Mesenchymal stem cell (in vitro differentiated cells and primary cell): ENCODE data around the gene TIAM2.
A peak's percentile ranks its signal among the peaks of the same experiment; 100 is the strongest.

Source experiments
- DNase-seq: peaks from one replicate; pipeline ENCODE4 v3.0.0-alpha.2; 2013
- H2AFZ ChIP-seq: one replicate; pipeline ENCODE4 v1.6.1; 2013; ENCODE audit warnings: low read depth, mild to moderate bottlenecking, control low read depth, inconsistent platforms, low read length, moderate library complexity
- H2AK5ac ChIP-seq: 2 replicates; pipeline ENCODE4 v1.6.1; 2013; ENCODE audit warnings: low read length, moderate library complexity, mild to moderate bottlenecking, inconsistent platforms; ENCODE audit not compliant: severe bottlenecking
- H2BK120ac ChIP-seq: one replicate; pipeline ENCODE4 v1.6.1; 2013; ENCODE audit warnings: low read depth, mild to moderate bottlenecking, inconsistent platforms, low read length, moderate library complexity
- H2BK12ac ChIP-seq, 2 experiments: one replicate each; pipeline ENCODE4 v1.6.1; 2013; ENCODE audit warnings: inconsistent platforms in 2 of 2, low read length in 2 of 2, mild to moderate bottlenecking in 2 of 2, moderate library complexity in 2 of 2, control low read depth in 1 of 2
- H2BK15ac ChIP-seq: one replicate; pipeline ENCODE4 v1.6.1; 2013; ENCODE audit warnings: mild to moderate bottlenecking, low read depth, inconsistent platforms; ENCODE audit not compliant: poor library complexity, severe bottlenecking
- H2BK5ac ChIP-seq: 2 replicates; pipeline ENCODE4 v1.6.1; 2013; ENCODE audit warnings: low read depth, mild to moderate bottlenecking, low read length, control low read depth, inconsistent platforms; ENCODE audit not compliant: poor library complexity, severe bottlenecking
- H3K14ac ChIP-seq, 2 experiments: one replicate each; pipeline ENCODE4 v1.6.1; 2013; ENCODE audit warnings: inconsistent platforms in 2 of 2, low read length in 2 of 2, control low read depth in 1 of 2, mild to moderate bottlenecking in 1 of 2, moderate library complexity in 1 of 2
- H3K18ac ChIP-seq, 2 experiments: one replicate each; pipeline ENCODE4 v1.6.1; 2013; ENCODE audit warnings: inconsistent platforms in 2 of 2, low read length in 2 of 2, control low read depth in 1 of 2, low read depth in 1 of 2, mild to moderate bottlenecking in 1 of 2
- H3K23ac ChIP-seq, 2 experiments: one replicate each; pipeline ENCODE4 v1.6.1; 2013; ENCODE audit warnings: inconsistent platforms in 2 of 2, low read length in 2 of 2, mild to moderate bottlenecking in 2 of 2, moderate library complexity in 2 of 2, control low read depth in 1 of 2
- H3K27ac ChIP-seq: 2 replicates; pipeline ENCODE4 v1.5.1; 2013; ENCODE audit warnings: mild to moderate bottlenecking, moderate library complexity, low read length, control low read depth, inconsistent platforms; ENCODE audit not compliant: poor library complexity, severe bottlenecking
- H3K27me3 ChIP-seq, 2 experiments: 2 replicates each; pipeline versions ENCODE4 v1.6.1 to v1.7.0; 2013; ENCODE audit warnings: low read length in 2 of 2, mild to moderate bottlenecking in 2 of 2, moderate library complexity in 2 of 2, control low read depth in 1 of 2, inconsistent platforms in 1 of 2; ENCODE audit not compliant: control insufficient read depth in 1 of 2, insufficient read depth in 1 of 2
- H3K36me3 ChIP-seq, 2 experiments: 2 replicates each; pipeline versions ENCODE4 v1.6.1 to v1.7.0; 2013; ENCODE audit warnings: low read length in 2 of 2, control low read depth in 1 of 2, inconsistent platforms in 1 of 2, low read depth in 1 of 2, mild to moderate bottlenecking in 1 of 2; ENCODE audit not compliant: insufficient read depth in 2 of 2, control insufficient read depth in 1 of 2
- H3K4ac ChIP-seq, 2 experiments: one replicate each; pipeline ENCODE4 v1.6.1; 2013; ENCODE audit warnings: inconsistent platforms in 2 of 2, low read length in 2 of 2, mild to moderate bottlenecking in 2 of 2, moderate library complexity in 2 of 2, control low read depth in 1 of 2, low read depth in 1 of 2
- H3K4me1 ChIP-seq: 2 replicates; pipeline ENCODE4 v1.6.1; 2013; ENCODE audit warnings: low read depth, low read length, control low read depth; ENCODE audit not compliant: control insufficient read depth, insufficient read depth
- H3K4me2 ChIP-seq: 2 replicates; pipeline ENCODE4 v1.6.1; 2013; ENCODE audit warnings: low read length, mild to moderate bottlenecking, inconsistent platforms; ENCODE audit not compliant: poor library complexity, severe bottlenecking
- H3K4me3 ChIP-seq, 2 experiments: 2 replicates each; pipeline versions ENCODE4 v1.5.1 to v1.7.0; 2013; ENCODE audit warnings: low read length in 2 of 2, mild to moderate bottlenecking in 2 of 2, control low read depth in 1 of 2, low read depth in 1 of 2; ENCODE audit not compliant: insufficient read depth in 1 of 2
- H3K79me1 ChIP-seq: replicated peaks from 2 replicates; pipeline ENCODE4 v1.6.1; 2013; ENCODE audit warnings: mild to moderate bottlenecking, control low read depth, low read length, inconsistent platforms; ENCODE audit not compliant: poor library complexity, severe bottlenecking
- H3K9ac ChIP-seq: 2 replicates; pipeline ENCODE4 v1.7.0; 2013; ENCODE audit warnings: mild to moderate bottlenecking, low read length, moderate library complexity
- H3K9me3 ChIP-seq: 2 replicates; pipeline ENCODE4 v1.7.0; 2013; ENCODE audit warnings: mild to moderate bottlenecking, low read length; ENCODE audit not compliant: control insufficient read depth
- H4K8ac ChIP-seq: one replicate; pipeline ENCODE4 v1.6.1; 2013; ENCODE audit warnings: inconsistent platforms, mild to moderate bottlenecking, low read length, moderate library complexity
- H4K91ac ChIP-seq: one replicate; pipeline ENCODE4 v1.6.1; 2013; ENCODE audit warnings: mild to moderate bottlenecking, low read length, inconsistent platforms
- WGBS: methylation state at CpG from one replicate; pipeline ENCODE4 v1.1.7; 2013; ENCODE audit warnings: mixed read lengths; 5-methylcytosine and 5-hydroxymethylcytosine counted together

TIAM2 gene

GRCh38 chr6:154954347-154954746 is 40.8 kb upstream of the TIAM2 start:
- Histone ChIP-seq H3K4me2 (no peak overlapping the region), H3K36me3 (peaks cover 0 to 12% of the 10 kb centered on the region in 2 experiments), H2BK120ac (no peak overlapping the region), H2BK5ac (no peak overlapping the region), H3K4ac (no peak overlapping the region), H4K8ac (no peak overlapping the region), H2BK15ac (no peak overlapping the region), H4K91ac (no peak overlapping the region), H3K79me1 (no peaks in the 10 kb centered on the region), H3K27me3 (no peaks in the 10 kb centered on the region), H3K9ac (no peak overlapping the region), H3K18ac (no peak overlapping the region), H3K4me1 (peaks cover 8% of the 10 kb centered on the region), H3K4me3 (no peak overlapping the region), H2AFZ (no peak overlapping the region), H3K23ac (no peak overlapping the region), H3K9me3 (no peaks in the 10 kb centered on the region), H2BK12ac (no peak overlapping the region), H3K14ac (no peak overlapping the region), H3K27ac (peak overlapping the region; percentile 24), H2AK5ac (no peak overlapping the region)
- 89% methylated on average over 4 of the region's 4 CpGs for WGBS
- DNase-seq = peak; percentile 24

GRCh38 chr6:154956771-154957522 is 38.2 kb upstream of the TIAM2 start:
- 80% methylated on average over 9 of the region's 12 CpGs for WGBS
- Histone ChIP-seq H2AK5ac (no peak overlapping the region), H3K4me1 (peaks cover 13% of the 10 kb centered on the region), H3K79me1 (no peaks in the 10 kb centered on the region), H3K27me3 (no peaks in the 10 kb centered on the region), H3K4me3 (no peak overlapping the region), H2BK15ac (no peak overlapping the region), H3K27ac (no peak overlapping the region), H4K91ac (no peak overlapping the region), H3K9me3 (no peaks in the 10 kb centered on the region), H2BK5ac (no peak overlapping the region), H3K4me2 (no peak overlapping the region), H3K4ac (no peak overlapping the region), H2BK12ac (no peak overlapping the region), H3K36me3 (peaks cover 0 to 3% of the 10 kb centered on the region in 2 experiments), H4K8ac (no peak overlapping the region), H3K18ac (no peak overlapping the region), H2AFZ (no peak overlapping the region), H2BK120ac (no peak overlapping the region), H3K14ac (no peak overlapping the region), H3K23ac (no peak overlapping the region), H3K9ac (no peak overlapping the region)
- DNase-seq = no peak

- H2BK120ac ChIP-seq = no peak overlapping the region
- H4K91ac ChIP-seq = no peak overlapping the region
- no peak overlapping the region for H2BK12ac ChIP-seq
- no peak overlapping the region for H2AK5ac ChIP-seq
- DNase-seq = no peak
- no peaks in the 10 kb centered on the region for H3K79me1 ChIP-seq
- H3K4me1 ChIP-seq = peaks cover 15% of the 10 kb centered on the region
- 77% methylated on average over 7 of the region's 7 CpGs for WGBS
- no peak overlapping the region for H3K9ac ChIP-seq
- no peak overlapping the region for H3K14ac ChIP-seq
- no peak overlapping the region for H2BK5ac ChIP-seq
- H3K23ac ChIP-seq = no peak overlapping the region
- H2AFZ ChIP-seq = no peak overlapping the region
- H3K36me3 ChIP-seq = peaks cover 0 to 2% of the 10 kb centered on the region in 2 experiments
- H3K4me3 ChIP-seq = no peak overlapping the region
- H3K4ac ChIP-seq = no peak overlapping the region
- H3K27ac ChIP-seq = no peak overlapping the region
- no peaks in the 10 kb centered on the region for H3K9me3 ChIP-seq
- H4K8ac ChIP-seq = no peak overlapping the region
- no peaks in the 10 kb centered on the region for H3K27me3 ChIP-seq
- no peak overlapping the region for H3K4me2 ChIP-seq
- H2BK15ac ChIP-seq = no peak overlapping the region
- H3K18ac ChIP-seq = no peak overlapping the region
Measured at GRCh38 chr6:154958469-154958868, 36.6 kb upstream of the TIAM2 start.

GRCh38 chr6:154960299-154960843 is 34.7 kb upstream of the TIAM2 start:
- H3K9ac ChIP-seq = no peak overlapping the region
- H3K4me1 ChIP-seq = peaks cover 9% of the 10 kb centered on the region
- no peak overlapping the region for H3K14ac ChIP-seq
- H2BK15ac ChIP-seq = no peak overlapping the region
- H3K9me3 ChIP-seq = no peaks in the 10 kb centered on the region
- no peak overlapping the region for H3K18ac ChIP-seq
- H3K23ac ChIP-seq = no peak overlapping the region
- no peak overlapping the region for H2BK120ac ChIP-seq
- H3K27me3 ChIP-seq = no peaks in the 10 kb centered on the region
- H3K4me3 ChIP-seq = no peak overlapping the region
- H4K91ac ChIP-seq = no peak overlapping the region
- H3K4me2 ChIP-seq = no peak overlapping the region
- no peak overlapping the region for H2AK5ac ChIP-seq
- no peak overlapping the region for H2BK12ac ChIP-seq
- no peak overlapping the region for H3K4ac ChIP-seq
- peaks cover 0 to 2% of the 10 kb centered on the region in 2 experiments for H3K36me3 ChIP-seq
- 96% methylated on average over 8 of the region's 11 CpGs for WGBS
- no peaks in the 10 kb centered on the region for H3K79me1 ChIP-seq
- no peak overlapping the region for H3K27ac ChIP-seq
- no peak overlapping the region for H4K8ac ChIP-seq
- H2AFZ ChIP-seq = no peak overlapping the region
- H2BK5ac ChIP-seq = no peak overlapping the region
- DNase-seq = no peak
